Testis (tissue), 2 donors: ENCODE measurements around the gene OLFML1.

Experiments
- CTCF ChIP-seq, 3 experiments: fragments of 450-650 bp in 2 of 3; fragments of 200-600 bp in 1 of 3; sonication (generic) in 1 of 3; IDR thresholded peaks; one replicate each; pipeline ENCODE4 v1.5.1; 2016 to 2019; ENCODE audit warnings: antibody characterized with exemption in 3 of 3, mild to moderate bottlenecking in 2 of 3, moderate library complexity in 1 of 3
- POLR2A ChIP-seq: fragments of 450-650 bp; IDR thresholded peaks from one replicate; pipeline ENCODE4 v1.6.1; 2017; ENCODE audit warnings: antibody characterized with exemption, mild to moderate bottlenecking, moderate library complexity

GRCh38 chr11:7439746-7440320, 45.5 kb upstream of the OLFML1 start:
- TF ChIP-seq CTCF (IDR thresholded peaks at IDR 0.05) (no peak), POLR2A (no peak)
